HG03520 (cell line): ENCODE results near the gene LINGO3.
"Not testable (repeated sequence)": the region's sequence is repeated elsewhere in the genome, so short reads cannot be mapped to it uniquely, and the experiment has no call there.

Experiments used
- ATAC-seq: cut with Tn5 transposase; IDR thresholded peaks from one replicate; pipeline ENCODE4 v1.9.1; 2021; ENCODE audit warnings: mild to moderate bottlenecking, moderate library complexity; ENCODE audit not compliant: unreplicated experiment

Gene LINGO3

GRCh38 chr19:2282062-2282861 lies 25.7 kb downstream of the LINGO3 start, which contains the start of gene PEAK3:
Gene PEAK3 (minus strand): TSS chr19:2282175. CDS start chr19:2280931, 1,244 bp downstream.
- ATAC-seq = no peak

- ATAC-seq = not testable (repeated sequence)
Measured at GRCh38 chr19:2281265-2282061, 26.5 kb downstream of the LINGO3 start.

GRCh38 chr19:2280633-2281264 lies 27.2 kb downstream of the LINGO3 start:
- no peak for ATAC-seq

- ATAC-seq = no peak
Measured at GRCh38 chr19:2278459-2279158, 29.3 kb downstream of the LINGO3 start.

GRCh38 chr19:2277138-2277537 lies 30.8 kb downstream of the LINGO3 start:
- no peak for ATAC-seq

DNA sequence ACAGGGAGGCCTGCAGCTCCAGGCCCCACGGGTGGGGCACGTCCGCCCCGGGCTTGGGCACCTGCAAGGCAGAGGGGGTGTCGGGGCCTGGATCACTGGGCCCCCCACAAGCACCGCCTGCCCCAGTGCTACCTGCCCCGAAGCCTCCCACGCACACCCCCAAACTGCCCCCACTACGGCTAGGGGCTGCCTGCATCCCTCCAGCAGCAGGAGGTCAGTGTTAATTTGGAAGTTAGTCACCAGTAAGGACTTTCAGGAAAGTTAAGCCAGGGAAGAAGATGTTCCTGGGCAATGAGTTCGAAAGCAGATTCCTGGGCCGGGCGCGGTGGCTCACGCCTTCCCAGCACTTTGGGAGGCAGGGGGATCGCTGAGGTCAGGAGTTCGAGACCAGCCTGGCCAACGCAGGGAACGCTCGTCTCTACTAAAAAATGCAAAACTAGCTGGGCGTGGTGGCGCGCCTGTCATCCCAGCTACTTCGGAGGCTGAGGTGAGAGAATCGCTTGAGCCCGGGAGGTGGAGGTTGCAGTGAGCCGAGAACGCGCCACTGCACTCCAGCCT lies 31.4 kb downstream of the LINGO3 start:
- no peak for ATAC-seq

DNA sequence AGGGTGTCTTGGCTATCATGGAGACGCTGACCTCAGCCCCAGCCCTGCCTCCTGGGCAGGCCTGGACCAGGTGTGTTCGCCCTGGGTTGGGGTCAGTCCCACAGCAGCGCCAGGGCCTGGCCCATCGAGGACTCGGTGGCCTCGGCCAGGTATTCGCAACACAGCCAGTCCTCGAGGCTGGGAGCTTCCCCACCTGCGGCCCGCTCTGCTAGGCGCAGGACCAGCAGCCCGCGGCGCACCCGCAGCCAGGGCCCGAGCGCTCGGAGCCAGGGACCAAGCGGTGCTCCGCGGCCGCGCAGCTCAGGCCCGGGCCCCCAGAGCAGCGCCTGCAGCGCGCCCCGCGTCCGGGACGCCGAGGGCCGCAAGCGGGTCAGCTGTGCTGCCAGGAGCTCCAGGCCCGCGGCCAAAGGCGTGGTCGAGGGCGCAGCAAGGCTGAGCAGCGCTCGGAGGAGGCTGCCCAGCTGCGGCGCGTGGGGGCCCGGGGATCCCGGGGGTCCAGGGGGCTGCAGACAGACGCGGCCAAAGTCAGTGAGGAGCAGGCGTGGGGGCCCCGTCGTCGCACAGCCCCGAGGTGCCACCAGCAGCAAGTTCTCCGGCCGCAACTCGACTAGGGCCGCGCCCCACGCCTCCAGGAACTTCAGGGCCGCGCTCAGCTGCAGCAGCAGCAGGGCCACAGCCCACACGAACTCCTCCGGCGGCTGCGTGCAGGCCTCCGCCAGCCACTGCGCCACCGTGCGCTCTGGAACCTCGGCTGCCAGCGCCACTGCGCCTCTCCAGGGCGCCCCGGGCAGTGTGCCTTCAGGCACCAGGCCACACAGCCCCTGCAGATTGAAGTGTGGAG lies 32.1 kb downstream of the LINGO3 start:
- ATAC-seq = no peak

- ATAC-seq = no peak
Measured at GRCh38 chr19:2274931-2275535, 32.9 kb downstream of the LINGO3 start.

- no peak for ATAC-seq
Measured at GRCh38 chr19:2274185-2274711, 33.7 kb downstream of the LINGO3 start.

GRCh38 chr19:2273356-2274184 lies 34.4 kb downstream of the LINGO3 start:
- no peak for ATAC-seq

DNA sequence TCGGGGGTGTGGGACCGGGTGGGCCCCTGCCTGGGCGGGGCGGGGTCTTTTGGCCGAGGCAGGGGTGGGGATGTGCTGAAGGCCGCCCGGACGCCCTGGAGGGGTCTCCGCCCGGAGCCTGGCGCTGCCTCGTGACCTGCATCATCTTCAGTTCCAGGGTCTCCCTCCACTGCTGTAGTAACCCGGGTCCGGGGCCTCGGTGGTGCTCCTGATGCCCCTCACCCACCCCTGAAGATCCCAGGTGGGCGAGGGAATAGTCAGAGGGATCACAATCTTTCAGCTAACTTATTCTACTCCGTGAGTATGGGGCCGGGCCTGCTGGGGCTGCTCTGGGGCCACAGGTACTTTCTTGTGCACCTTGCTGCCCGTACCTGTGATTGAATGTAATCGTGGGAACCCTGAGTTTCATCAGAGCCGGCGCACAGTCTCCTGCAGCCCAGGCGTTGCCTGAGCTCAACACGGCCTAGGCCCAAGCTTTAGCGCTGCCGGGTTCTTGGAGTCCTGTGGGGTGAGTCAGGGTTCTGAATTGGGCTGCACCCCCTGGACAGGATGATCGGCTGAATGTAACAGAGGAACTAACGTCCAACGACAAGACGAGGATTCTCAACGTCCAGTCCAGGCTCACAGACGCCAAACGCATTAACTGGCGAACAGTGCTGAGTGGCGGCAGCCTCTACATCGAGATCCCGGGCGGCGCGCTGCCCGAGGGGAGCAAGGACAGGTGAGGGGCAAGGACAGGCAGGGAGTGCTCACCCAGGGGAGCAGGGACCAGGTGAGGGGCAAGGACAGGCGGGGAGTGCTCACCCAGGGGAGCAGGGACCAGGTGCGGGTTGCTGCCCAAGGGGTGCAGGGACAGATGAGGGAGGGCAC lies 36.5 kb downstream of the LINGO3 start:
- no peak for ATAC-seq

GRCh38 chr19:2270423-2271233 lies 37.3 kb downstream of the LINGO3 start:
- ATAC-seq = no peak

DNA sequence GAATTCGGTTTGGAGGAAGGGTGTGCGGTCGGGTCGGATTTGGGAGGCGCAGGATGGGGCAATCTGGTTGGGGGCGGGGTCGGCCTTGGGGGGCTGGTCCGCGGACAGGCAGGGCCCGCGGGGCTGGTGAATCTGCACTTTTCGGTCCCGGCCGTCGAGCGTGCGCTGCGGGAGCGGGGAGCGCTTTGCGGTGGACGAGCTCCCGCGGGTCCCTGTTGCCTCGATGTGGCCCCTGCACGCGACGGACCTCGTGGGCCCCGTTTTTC lies 37.9 kb downstream of the LINGO3 start:
- no peak for ATAC-seq

- ATAC-seq = peak; percentile 58
Measured at GRCh38 chr19:2269244-2270156, 38.5 kb downstream of the LINGO3 start.

DNA sequence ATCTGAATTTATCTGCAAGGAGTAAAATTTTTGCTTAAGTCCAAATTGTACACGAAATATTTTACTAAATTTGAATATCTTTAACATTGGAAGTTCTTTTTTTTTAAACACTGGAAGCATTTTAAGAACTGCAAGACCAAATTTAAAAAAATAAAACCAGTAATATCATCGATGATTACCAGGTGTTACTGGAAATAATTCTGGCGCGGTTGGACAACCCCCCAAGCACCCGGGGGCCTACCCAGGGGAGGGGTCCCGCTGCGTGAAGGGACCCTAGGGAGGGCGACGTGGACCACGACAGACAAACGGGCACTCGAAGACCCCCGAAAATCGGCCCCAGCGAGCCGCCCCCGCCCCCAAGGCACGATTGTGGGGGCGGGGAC lies 39.1 kb downstream of the LINGO3 start:
- no peak for ATAC-seq

- no peak for ATAC-seq
Measured at GRCh38 chr19:2268480-2268830, 39.5 kb downstream of the LINGO3 start.
